HG02623 (cell line): ENCODE data around the gene PTH2R.

Experiments
- ATAC-seq: cut with Tn5 transposase; IDR thresholded peaks from one replicate; pipeline ENCODE4 v1.9.1; 2021; ENCODE audit warnings: moderate library complexity; ENCODE audit not compliant: unreplicated experiment

Gene PTH2R

DNA sequence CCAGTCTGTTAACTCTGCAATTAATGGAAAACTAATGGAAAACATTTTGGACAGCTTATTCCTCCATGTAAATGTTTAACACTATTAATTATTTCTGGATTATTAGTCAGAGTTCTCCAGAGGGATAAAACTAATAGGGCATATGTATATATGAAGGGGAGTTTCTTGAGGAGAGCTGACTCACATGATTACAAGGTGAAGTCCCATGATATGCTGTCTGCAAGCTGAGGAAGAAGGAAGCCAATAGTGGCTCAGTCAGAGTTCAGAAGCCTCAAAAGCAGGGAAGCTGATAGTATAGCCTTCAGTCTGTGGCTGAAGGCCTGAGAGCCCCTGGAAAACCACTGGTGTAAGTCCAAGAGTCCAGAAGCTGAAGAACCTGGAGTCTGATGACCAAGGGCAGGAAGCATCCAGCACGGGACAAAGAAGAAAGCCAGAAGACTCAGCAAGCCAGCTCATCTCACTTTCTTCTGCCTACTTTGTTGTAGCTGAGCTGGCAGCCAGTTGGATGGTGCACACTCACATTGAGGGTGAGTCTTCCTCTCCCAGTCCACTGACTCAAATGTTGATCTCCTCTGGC is 136.0 kb downstream of the PTH2R start:
- no peak for ATAC-seq
